HG03571 (cell line): ENCODE data around the gene PLA2G4C.

Experiments used
- ATAC-seq: cut with Tn5 transposase; IDR thresholded peaks from one replicate; pipeline ENCODE4 v1.9.1; 2021; ENCODE audit not compliant: unreplicated experiment

PLA2G4C gene

GRCh38 chr19:48059331-48059730 is 51.3 kb downstream of the PLA2G4C start:
- no peak for ATAC-seq

- ATAC-seq = no peak
These were observed 56.8 kb downstream of the PLA2G4C start for GRCh38 chr19:48053856-48054255.

- ATAC-seq = no peak
These were observed 57.5 kb downstream of the PLA2G4C start for GRCh38 chr19:48053076-48053475.

- no peak for ATAC-seq
These were observed 59.1 kb downstream of the PLA2G4C start for GRCh38 chr19:48051335-48052033.

- ATAC-seq = no peak
These were observed 66.1 kb downstream of the PLA2G4C start for GRCh38 chr19:48044561-48044960.

GRCh38 chr19:48043675-48044258 is 66.8 kb downstream of the PLA2G4C start, which contains the start of gene CABP5:
TSS of gene CABP5 (minus strand) at chr19:48044079. CDS start at chr19:48043922, 157 bp downstream.
- no peak for ATAC-seq

- no peak for ATAC-seq
These were observed 68.6 kb downstream of the PLA2G4C start for GRCh38 chr19:48041877-48042580.

- no peak for ATAC-seq
These were observed 73.9 kb downstream of the PLA2G4C start for GRCh38 chr19:48036765-48037164.

- ATAC-seq = no peak
These were observed 77.0 kb downstream of the PLA2G4C start for GRCh38 chr19:48033604-48034003.

- ATAC-seq = no peak
These were observed 80.5 kb downstream of the PLA2G4C start for GRCh38 chr19:48030073-48030472.

GRCh38 chr19:48029431-48029830 is 81.2 kb downstream of the PLA2G4C start:
- no peak for ATAC-seq

- ATAC-seq = no peak
These were observed 85.1 kb downstream of the PLA2G4C start for GRCh38 chr19:48025480-48025879.

- ATAC-seq = no peak
These were observed 87.1 kb downstream of the PLA2G4C start for GRCh38 chr19:48023518-48023917.

- ATAC-seq = no peak
These were observed 87.6 kb downstream of the PLA2G4C start for GRCh38 chr19:48023011-48023410.

GRCh38 chr19:48020686-48021085 is 89.9 kb downstream of the PLA2G4C start:
- no peak for ATAC-seq

- no peak for ATAC-seq
These were observed 99.5 kb downstream of the PLA2G4C start for GRCh38 chr19:48010932-48011758.

- ATAC-seq = no peak
These were observed 103.9 kb downstream of the PLA2G4C start for GRCh38 chr19:48006762-48007161.

GRCh38 chr19:48004236-48004635 is 106.4 kb downstream of the PLA2G4C start:
- no peak for ATAC-seq

GRCh38 chr19:48000846-48001245 is 109.8 kb downstream of the PLA2G4C start:
- no peak for ATAC-seq

- no peak for ATAC-seq
These were observed 111.8 kb downstream of the PLA2G4C start for GRCh38 chr19:47998800-47999199.
